Tibial nerve (tissue), 4 donors: ENCODE measurements around the gene TSSK3. TPM values are rescaled to one million over a fixed set of nuclear protein-coding genes. Genes with fewer than 3 reads are reported as not detected.

Experiments
- DNase-seq, 2 donors: peaks; one replicate each; pipeline ENCODE4 v3.0.0-alpha.2; 2019; ENCODE audit warnings: low spot score in 2 of 2
- H3K27ac ChIP-seq, 4 donors: fragments of 200-600 bp; sonication (generic) in 3 of 4; one replicate each; pipeline ENCODE4 v1.5.1; 2017 to 2019; ENCODE audit warnings: mild to moderate bottlenecking in 1 of 4
- H3K27me3 ChIP-seq, 2 donors: fragments of 200-600 bp; sonication (generic) in 1 of 2; one replicate each; pipeline versions ENCODE4 v1.5.1 to v1.6.0; 2017 to 2019
- H3K36me3 ChIP-seq, 3 donors: fragments of 200-600 bp; sonication (generic); one replicate each; pipeline ENCODE4 v1.5.1; 2018 to 2019
- H3K4me1 ChIP-seq, 4 donors: fragments of 200-600 bp; sonication (generic) in 3 of 4; one replicate each; pipeline ENCODE4 v1.5.1; 2017 to 2019
- H3K4me3 ChIP-seq, 4 donors: fragments of 200-600 bp; sonication (generic) in 3 of 4; one replicate each; pipeline ENCODE4 v1.5.1; 2017 to 2019; ENCODE audit warnings: mild to moderate bottlenecking in 1 of 4, moderate library complexity in 1 of 4
- H3K9me3 ChIP-seq, 4 donors: fragments of 200-600 bp; sonication (generic) in 3 of 4; one replicate each; pipeline ENCODE4 v1.5.1; 2017 to 2019
- EP300 ChIP-seq, 2 donors: sonication (generic); formaldehyde crosslinking; IDR thresholded peaks; one replicate each; pipeline ENCODE4 v1.6.1; 2017; ENCODE audit warnings: antibody characterized with exemption in 2 of 2, mild to moderate bottlenecking in 1 of 2
- POLR2A ChIP-seq, 2 donors: fragments of 450-650 bp; IDR thresholded peaks; one replicate each; pipeline ENCODE4 v1.6.1; 2017; ENCODE audit warnings: antibody characterized with exemption in 2 of 2, mild to moderate bottlenecking in 2 of 2, moderate library complexity in 2 of 2
- WGBS, 2 donors: methylation state at CpG; one replicate each; pipeline ENCODE4 v1.1.5; 2018; 5-methylcytosine and 5-hydroxymethylcytosine counted together
- total RNA-seq, 4 donors: library from RNA; depleted of rRNA; stranded (reverse); fragments of >200 nt; gene quantifications; one replicate each; pipeline ENCODE4 v1.1.0, GENCODE V29; 2016
- TF ChIP-seq, protein P1 (sequence below), 5 experiments: fragments of 200-600 bp in 3 of 5; fragments of 450-650 bp in 2 of 5; sonication (generic) in 3 of 5; IDR thresholded peaks; one replicate each; pipeline ENCODE4 v1.5.1; 2016 to 2019; ENCODE audit warnings: antibody characterized with exemption in 5 of 5, mild to moderate bottlenecking in 3 of 5, moderate library complexity in 2 of 5

Gene TSSK3
- total RNA-seq, 4 donors from 2014 or later, result 0.44 to 1.5 (median 1.2) TPM

DNA sequence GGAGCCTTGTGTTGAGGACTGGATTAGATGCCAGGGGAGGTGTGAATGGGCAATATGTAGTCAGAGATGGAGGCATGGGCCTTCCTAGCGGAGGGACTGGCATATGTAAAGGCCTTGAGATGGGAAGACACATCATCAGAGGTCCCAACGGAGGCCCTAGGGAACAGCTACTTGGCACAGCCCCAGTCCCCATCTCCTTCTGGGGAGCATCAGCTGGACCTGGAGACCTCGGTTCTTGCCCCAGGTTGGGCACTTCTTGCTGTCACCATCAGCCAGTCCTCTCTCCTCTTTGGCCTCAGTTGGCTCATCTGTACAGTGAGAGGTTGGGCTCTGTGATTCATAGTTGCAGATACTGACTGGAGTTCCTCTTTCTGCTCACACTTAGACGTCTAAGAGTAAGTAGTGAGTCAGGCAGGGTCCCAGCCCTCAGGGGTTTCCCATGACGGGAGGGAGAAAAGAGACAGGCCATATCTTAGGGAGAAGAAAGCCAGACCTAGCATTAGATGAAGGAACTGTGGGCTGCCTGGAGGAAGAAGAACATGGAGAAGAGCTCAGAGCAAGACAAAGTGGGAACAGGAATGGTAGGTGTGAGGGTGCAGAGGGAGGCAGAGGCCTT is 22.9 kb upstream of the TSSK3 start:
- Histone ChIP-seq H3K4me1 (peaks cover 0 to 51% (median 32%) of the 10 kb centered on the region in 4 donors), H3K36me3 (no peaks in the 10 kb centered on the region), H3K4me3 (no peak overlapping the region), H3K27me3 (no peaks in the 10 kb centered on the region), H3K9me3 (no peaks in the 10 kb centered on the region), H3K27ac (peak overlapping the region; percentile 25 to 91 (median 86))
- 60% methylated on average over 5 of the region's 5 CpGs for WGBS, 2 donors
- TF ChIP-seq POLR2A (IDR thresholded peaks at IDR 0.05) (no peak), EP300 (IDR thresholded peaks at IDR 0.05) (no peak)
- TF ChIP-seq, protein P1, sequence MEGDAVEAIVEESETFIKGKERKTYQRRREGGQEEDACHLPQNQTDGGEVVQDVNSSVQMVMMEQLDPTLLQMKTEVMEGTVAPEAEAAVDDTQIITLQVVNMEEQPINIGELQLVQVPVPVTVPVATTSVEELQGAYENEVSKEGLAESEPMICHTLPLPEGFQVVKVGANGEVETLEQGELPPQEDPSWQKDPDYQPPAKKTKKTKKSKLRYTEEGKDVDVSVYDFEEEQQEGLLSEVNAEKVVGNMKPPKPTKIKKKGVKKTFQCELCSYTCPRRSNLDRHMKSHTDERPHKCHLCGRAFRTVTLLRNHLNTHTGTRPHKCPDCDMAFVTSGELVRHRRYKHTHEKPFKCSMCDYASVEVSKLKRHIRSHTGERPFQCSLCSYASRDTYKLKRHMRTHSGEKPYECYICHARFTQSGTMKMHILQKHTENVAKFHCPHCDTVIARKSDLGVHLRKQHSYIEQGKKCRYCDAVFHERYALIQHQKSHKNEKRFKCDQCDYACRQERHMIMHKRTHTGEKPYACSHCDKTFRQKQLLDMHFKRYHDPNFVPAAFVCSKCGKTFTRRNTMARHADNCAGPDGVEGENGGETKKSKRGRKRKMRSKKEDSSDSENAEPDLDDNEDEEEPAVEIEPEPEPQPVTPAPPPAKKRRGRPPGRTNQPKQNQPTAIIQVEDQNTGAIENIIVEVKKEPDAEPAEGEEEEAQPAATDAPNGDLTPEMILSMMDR (IDR thresholded peaks at IDR 0.05), result no peak
- DNase-seq, result no peak

DNA sequence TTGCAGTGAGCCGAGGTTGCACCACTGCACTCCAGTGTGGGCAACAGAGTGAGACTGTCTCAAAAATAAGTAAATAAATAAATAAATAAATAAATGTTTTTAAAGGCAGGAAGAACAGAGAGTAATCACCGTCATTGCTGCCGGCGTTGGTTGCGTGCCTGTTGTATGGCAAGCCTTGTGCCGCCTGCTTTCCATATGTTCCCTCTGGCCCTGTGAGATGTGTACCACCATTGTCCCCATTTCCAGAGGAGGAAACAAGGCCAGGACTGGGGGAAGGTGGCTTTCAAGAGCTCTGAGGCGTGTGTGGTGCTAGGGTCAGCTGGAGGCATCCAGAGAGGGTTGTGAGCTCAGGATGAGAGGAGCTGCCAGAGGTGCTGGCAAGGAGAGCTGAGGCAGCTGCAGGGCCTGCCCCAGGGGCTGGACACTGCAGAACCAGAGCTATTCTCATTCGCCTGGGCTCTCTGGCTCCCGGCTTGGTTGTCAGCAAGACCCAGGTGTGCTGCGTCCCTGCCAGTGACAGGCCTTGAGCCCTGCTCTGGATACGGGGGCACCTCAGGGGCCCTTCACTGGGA is 21.1 kb upstream of the TSSK3 start:
- 74 to 79% methylated on average over 8 to 11 of the region's 11 CpGs for WGBS, 2 donors
- H3K9me3 ChIP-seq, result no peaks in the 10 kb centered on the region
- H3K4me1 ChIP-seq, result peaks cover 0 to 46% (median 27%) of the 10 kb centered on the region in 4 donors
- DNase-seq, result no peak
- peak overlapping the region in 3 of 4 donors; percentile 1 to 91 (median 89) for H3K27ac ChIP-seq
- H3K4me3 ChIP-seq, result no peak overlapping the region
- no peaks in the 10 kb centered on the region for H3K27me3 ChIP-seq
- H3K36me3 ChIP-seq, result no peaks in the 10 kb centered on the region
- TF ChIP-seq POLR2A (IDR thresholded peaks at IDR 0.05) (no peak), EP300 (IDR thresholded peaks at IDR 0.05) (no peak)
- TF ChIP-seq, protein P1 (IDR thresholded peaks at IDR 0.05), result no peak

DNA sequence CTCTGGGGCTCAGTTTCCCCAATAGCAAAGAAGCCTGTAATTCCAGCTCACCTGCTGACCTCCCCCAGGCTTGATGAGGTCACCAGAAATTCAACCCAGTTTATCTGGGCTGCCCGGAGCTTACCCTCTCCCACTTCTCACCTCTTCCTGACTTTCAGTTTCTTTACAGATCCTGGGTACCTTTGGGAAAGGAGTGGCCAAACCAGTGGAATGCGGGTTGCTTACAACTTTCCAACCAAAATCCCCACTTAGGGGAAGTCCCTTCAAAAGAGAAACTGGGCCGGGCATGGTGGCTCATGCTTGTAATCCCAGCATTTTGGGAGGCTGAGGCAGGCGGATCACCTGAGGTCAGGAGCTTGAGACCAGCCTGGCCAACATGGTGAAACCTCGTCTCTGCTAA is 20.4 kb upstream of the TSSK3 start:
- H3K4me1 ChIP-seq, result peaks cover 0 to 39% (median 20%) of the 10 kb centered on the region in 4 donors
- no peak overlapping the region for H3K4me3 ChIP-seq
- H3K36me3 ChIP-seq, result no peaks in the 10 kb centered on the region
- no peak for DNase-seq
- H3K9me3 ChIP-seq, result no peaks in the 10 kb centered on the region
- H3K27ac ChIP-seq, result peak overlapping the region in 2 of 4 donors; percentile 89 to 91
- no peaks in the 10 kb centered on the region for H3K27me3 ChIP-seq
- 62 to 76% methylated on average over 5 of the region's 5 CpGs for WGBS, 2 donors
- no peak for TF ChIP-seq EP300 (IDR thresholded peaks at IDR 0.05)
- no peak for TF ChIP-seq POLR2A (IDR thresholded peaks at IDR 0.05)
- TF ChIP-seq, protein P1 (IDR thresholded peaks at IDR 0.05), result no peak

DNA sequence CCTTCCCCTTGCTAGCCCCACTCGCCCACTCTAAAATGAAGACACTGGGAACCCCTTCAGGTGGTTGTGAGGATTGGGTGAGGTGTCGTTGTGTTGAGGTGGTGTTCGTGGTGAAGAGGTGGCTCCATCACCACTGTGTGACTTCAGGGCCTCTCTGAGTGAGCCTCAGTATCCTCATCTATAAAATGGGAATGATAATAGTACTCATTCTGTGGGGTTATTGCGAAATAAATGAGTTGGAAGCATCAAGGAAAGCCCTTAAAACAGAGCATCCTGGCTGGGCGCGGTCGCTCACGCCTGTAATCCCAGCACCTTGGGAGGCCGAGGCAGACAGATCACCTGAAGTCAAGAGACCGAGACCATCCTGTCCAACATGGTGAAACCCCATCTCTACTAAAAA is 19.6 kb upstream of the TSSK3 start:
- Histone ChIP-seq H3K27me3 (no peaks in the 10 kb centered on the region), H3K4me3 (no peak overlapping the region), H3K9me3 (no peaks in the 10 kb centered on the region), H3K27ac (peak overlapping the region in 1 of 4 donors; percentile 91), H3K36me3 (no peaks in the 10 kb centered on the region), H3K4me1 (peaks cover 0 to 31% (median 13%) of the 10 kb centered on the region in 4 donors)
- DNase-seq, result no peak
- TF ChIP-seq, protein P1 (IDR thresholded peaks at IDR 0.05), result no peak
- TF ChIP-seq POLR2A (IDR thresholded peaks at IDR 0.05) (no peak), EP300 (IDR thresholded peaks at IDR 0.05) (no peak)
- 93 to 97% methylated on average over 10 of the region's 10 CpGs for WGBS, 2 donors

DNA sequence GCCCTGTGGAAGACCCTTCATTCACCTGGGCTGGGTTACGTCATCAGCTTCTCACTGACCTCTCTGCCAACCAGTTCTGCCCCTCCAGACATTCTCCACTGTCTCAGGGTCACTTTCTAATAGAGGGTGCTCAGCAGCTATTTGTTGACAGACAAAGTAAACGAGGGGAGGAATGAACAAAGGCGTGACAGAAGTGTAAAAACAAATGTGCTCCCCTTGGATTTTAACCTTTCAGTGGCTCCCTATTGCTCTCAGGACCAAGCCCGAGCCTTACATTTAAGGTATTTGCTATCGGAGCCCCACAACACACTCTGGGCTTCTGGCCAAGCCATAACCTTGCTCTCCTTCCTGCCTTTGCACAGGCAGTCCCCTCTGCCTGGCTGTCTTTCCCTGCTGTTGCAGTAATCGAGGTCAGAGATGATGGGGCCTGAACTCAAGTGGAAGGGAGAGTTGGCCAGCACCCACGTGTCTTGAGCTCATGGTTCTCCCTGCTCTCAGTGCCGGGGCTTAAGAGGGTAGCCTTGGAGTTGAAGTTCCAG is 17.0 kb upstream of the TSSK3 start:
- Histone ChIP-seq H3K4me1 (peaks cover 0 to 32% (median 7%) of the 10 kb centered on the region in 4 donors), H3K9me3 (no peaks in the 10 kb centered on the region), H3K4me3 (no peak overlapping the region), H3K27ac (no peak overlapping the region), H3K27me3 (no peaks in the 10 kb centered on the region), H3K36me3 (no peaks in the 10 kb centered on the region)
- no peak for DNase-seq
- WGBS, 2 donors, result 33 to 38% methylated on average over 8 of the region's 8 CpGs
- TF ChIP-seq EP300 (IDR thresholded peaks at IDR 0.05) (no peak), POLR2A (IDR thresholded peaks at IDR 0.05) (no peak)
- TF ChIP-seq, protein P1 (IDR thresholded peaks at IDR 0.05), result no peak
